A549 (cell line): ENCODE results near the gene TMX4. TPM values are rescaled to one million over a fixed set of nuclear protein-coding genes. Genes with fewer than 3 reads are reported as not detected.

Source experiments
- ATAC-seq, 2 experiments: fragments of 200-7000 bp in 1 of 2; fragments of >200 bp in 1 of 2; cut with Nextera tagmentation in 1 of 2; cut with Tn5 transposase in 1 of 2; 3 replicates each; pipeline versions ENCODE4 v1.8.0 to v1.9.1; 2018 to 2020; ENCODE audit warnings: mild to moderate bottlenecking in 1 of 2, moderate library complexity in 1 of 2
- CTCF ChIA-PET: fragments of 300-600 bp; sonication (Branson Sonifier 250); formaldehyde crosslinking; extraction: SDS; loops from one replicate; lab custom pipeline; 2021; ENCODE audit warnings: antibody characterized with exemption, inconsistent platforms; lab: Yijun Ruan, JAX
- POLR2A ChIA-PET: fragments of 350-600 bp; formaldehyde crosslinking; extraction: SDS; loops from one replicate; lab custom pipeline; 2021; ENCODE audit warnings: antibody characterized with exemption, inconsistent platforms; lab: Yijun Ruan, JAX
- DNase-seq, 2 experiments: peaks; one replicate each; pipeline versions ENCODE4 v3.0.0 to v3.0.0-alpha.2; 2011 to 2016; ENCODE audit warnings: low read depth in 1 of 2, low spot score in 1 of 2
- FAIRE-seq: peaks from 2 replicates; lab custom pipeline; 2011; peaks lifted over from hg19 to GRCh38; lab: Jason Lieb, UNC
- H3K27ac ChIP-seq, 2 experiments: fragments of >200 bp; sonication (Bioruptor Twin); formaldehyde crosslinking; 3 replicates each; pipeline ENCODE4 v1.5.1; 2016 to 2017
- H3K4me1 ChIP-seq: fragments of >200 bp; sonication (Bioruptor Twin); formaldehyde crosslinking; 3 replicates; pipeline ENCODE4 v1.6.1; 2016
- H3K4me2 ChIP-seq: fragments of >200 bp; sonication (Bioruptor Twin); formaldehyde crosslinking; 3 replicates; pipeline ENCODE4 v1.6.1; 2016
- H3K4me3 ChIP-seq: fragments of >200 bp; sonication (Bioruptor Twin); formaldehyde crosslinking; 3 replicates; pipeline ENCODE4 v1.5.1; 2016
- H3K9me3 ChIP-seq: fragments of >200 bp; sonication (Bioruptor Twin); formaldehyde crosslinking; 3 replicates; pipeline ENCODE4 v1.6.1; 2016
- CBX2 ChIP-seq: fragments of 200-600 bp; sonication (generic); IDR thresholded peaks from 2 replicates; pipeline ENCODE4 v1.6.1; 2016; ENCODE audit warnings: low read depth, mild to moderate bottlenecking, borderline replicate concordance
- CHD2 ChIP-seq: fragments of 150-350 bp; IDR thresholded peaks from 2 replicates; pipeline ENCODE4 v1.6.1; 2014; ENCODE audit warnings: low read length; ENCODE audit not compliant: partially characterized antibody
- CHD4 ChIP-seq: fragments of 200-600 bp; sonication (generic); IDR thresholded peaks from 2 replicates; pipeline ENCODE4 v1.6.1; 2016; ENCODE audit warnings: antibody characterized with exemption, mild to moderate bottlenecking, borderline replicate concordance
- EHMT2 ChIP-seq: fragments of 200-600 bp; sonication (generic); IDR thresholded peaks from 2 replicates; pipeline ENCODE4 v1.6.1; 2016; ENCODE audit warnings: antibody characterized with exemption, low read depth, mild to moderate bottlenecking, moderate library complexity
- EP300 ChIP-seq, 2 experiments: fragments of >200 bp; sonication (Bioruptor Twin); formaldehyde crosslinking; IDR thresholded peaks; 2 replicates in 1 of 2; 3 replicates in 1 of 2; pipeline ENCODE4 v1.6.1; 2016 to 2017
- FOSB ChIP-seq: fragments of 250-450 bp; sonication (Bioruptor Pico); IDR thresholded peaks from 2 replicates; pipeline ENCODE4 v1.5.0; 2020; ENCODE audit warnings: mild to moderate bottlenecking, moderate library complexity
- FOSL2 ChIP-seq, 2 experiments: fragments of 450-650 bp in 1 of 2; fragments of >200 bp in 1 of 2; sonication (Bioruptor Twin) in 1 of 2; formaldehyde crosslinking; IDR thresholded peaks; 2 replicates each; pipeline versions ENCODE4 v1.5.0 to v1.6.1; 2016 to 2020; ENCODE audit warnings: mild to moderate bottlenecking in 1 of 2, moderate library complexity in 1 of 2
- HDAC2 ChIP-seq: fragments of 200-600 bp; sonication (generic); IDR thresholded peaks from 2 replicates; pipeline ENCODE4 v1.6.1; 2016
- JUN ChIP-seq, 2 experiments: fragments of >200 bp; sonication (Bioruptor Twin); formaldehyde crosslinking; IDR thresholded peaks; 2 replicates in 1 of 2; 3 replicates in 1 of 2; pipeline ENCODE4 v1.6.1; 2016 to 2017
- JUNB ChIP-seq: fragments of >200 bp; sonication (Bioruptor Twin); formaldehyde crosslinking; IDR thresholded peaks from 2 replicates; pipeline ENCODE4 v1.6.1; 2016
- KDM1A ChIP-seq: fragments of 200-600 bp; sonication (generic); IDR thresholded peaks from 2 replicates; pipeline ENCODE4 v1.6.1; 2016; ENCODE audit warnings: low read depth, mild to moderate bottlenecking
- KDM5A ChIP-seq: fragments of 200-600 bp; sonication (generic); IDR thresholded peaks from 2 replicates; pipeline ENCODE4 v1.6.1; 2016; ENCODE audit warnings: antibody characterized with exemption, mild to moderate bottlenecking
- MAFK ChIP-seq: fragments of 450-650 bp; IDR thresholded peaks from 2 replicates; pipeline ENCODE4 v1.6.1; 2014; ENCODE audit not compliant: partially characterized antibody
- MAX ChIP-seq: IDR thresholded peaks from 2 replicates; pipeline ENCODE4 v1.6.1; 2012
- MAZ ChIP-seq: fragments of 150-350 bp; IDR thresholded peaks from 2 replicates; pipeline ENCODE4 v1.6.1; 2014; ENCODE audit warnings: antibody characterized with exemption, low read depth, low read length, borderline replicate concordance
- NFE2L2 ChIP-seq: fragments of 150-350 bp; conservative IDR thresholded peaks from 2 replicates; pipeline ENCODE4 v1.6.1; 2014; ENCODE audit warnings: low read length
- NPAS2 ChIP-seq: fragments of 250-450 bp; sonication (Bioruptor Pico); IDR thresholded peaks from 2 replicates; pipeline ENCODE4 v1.8.0; 2022; ENCODE audit warnings: mild to moderate bottlenecking, moderate library complexity, borderline replicate concordance
- NR3C1 ChIP-seq: fragments of >200 bp; sonication (Bioruptor Twin); formaldehyde crosslinking; IDR thresholded peaks from 3 replicates; pipeline ENCODE4 v1.6.1; 2017
- RAD21 ChIP-seq, 2 experiments: fragments of >200 bp in 1 of 2; sonication (Bioruptor Twin) in 1 of 2; formaldehyde crosslinking in 1 of 2; IDR thresholded peaks in 1 of 2; conservative IDR thresholded peaks in 1 of 2; 2 replicates in 1 of 2; 3 replicates in 1 of 2; pipeline ENCODE4 v1.6.1; 2012 to 2018; ENCODE audit warnings: inconsistent platforms in 1 of 2
- RCOR1 ChIP-seq: fragments of 150-350 bp; IDR thresholded peaks from 2 replicates; pipeline ENCODE4 v1.6.1; 2014; ENCODE audit warnings: antibody characterized with exemption, low read length, low read depth
- RFX5 ChIP-seq: fragments of 450-650 bp; IDR thresholded peaks from 2 replicates; pipeline ENCODE4 v1.7.1; 2014; ENCODE audit warnings: antibody characterized with exemption, mild to moderate bottlenecking, moderate library complexity
- RNF2 ChIP-seq: fragments of 200-600 bp; sonication (generic); IDR thresholded peaks from 2 replicates; pipeline ENCODE4 v1.6.1; 2016; ENCODE audit warnings: low read depth, mild to moderate bottlenecking, antibody characterized with exemption, moderate library complexity, borderline replicate concordance
- SMC3 ChIP-seq: fragments of >200 bp; sonication (Bioruptor Twin); formaldehyde crosslinking; IDR thresholded peaks from 3 replicates; pipeline ENCODE4 v1.6.1; 2018; ENCODE audit warnings: inconsistent platforms
- TP53 ChIP-seq: fragments of 250-450 bp; sonication (Bioruptor Pico); IDR thresholded peaks from 2 replicates; pipeline ENCODE4 v1.5.0; 2021; ENCODE audit warnings: mild to moderate bottlenecking, moderate library complexity
- ZC3H11A ChIP-seq: fragments of 450-650 bp; IDR thresholded peaks from 2 replicates; pipeline ENCODE4 v1.6.1; 2014; ENCODE audit warnings: antibody characterized with exemption, mild to moderate bottlenecking
- ZFP36 ChIP-seq: fragments of 450-650 bp; IDR thresholded peaks from 2 replicates; pipeline ENCODE4 v1.6.1; 2014; ENCODE audit warnings: borderline replicate concordance; ENCODE audit not compliant: partially characterized antibody
- WGBS: methylation state at CpG from one replicate; pipeline ENCODE4 v1.1.6; 2017; ENCODE audit errors: missing lambda C conversion rate; 5-methylcytosine and 5-hydroxymethylcytosine counted together
- polyA plus RNA-seq, 4 experiments: library from polyadenylated mRNA; depleted of rRNA in 3 of 4; stranded (reverse); fragments of >200 nt; fragmentation: RNase III in 1 of 4; extraction: RNeasy Plus Mini Kit Qiagen cat#74134 plus additional on column Dnase treatment in 1 of 4; gene quantifications; 2 replicates in 3 of 4; 3 replicates in 1 of 4; pipeline ENCODE4 v1.2.3, GENCODE V29; 2011 to 2017
- TF ChIP-seq, protein P1 (sequence below): fragments of 150-350 bp; IDR thresholded peaks from 2 replicates; pipeline ENCODE4 v1.6.1; 2014; ENCODE audit warnings: low read depth, mild to moderate bottlenecking, low read length
- TF ChIP-seq, protein P2 (sequence below): fragments of >200 bp; sonication (Bioruptor Twin); formaldehyde crosslinking; IDR thresholded peaks from 3 replicates; pipeline ENCODE4 v1.6.1; 2016

Gene TMX4
- polyA plus RNA-seq, 2 of the 4 experiments (the other 2 are of a cell fraction) = 12.4 to 21.1 TPM

DNA sequence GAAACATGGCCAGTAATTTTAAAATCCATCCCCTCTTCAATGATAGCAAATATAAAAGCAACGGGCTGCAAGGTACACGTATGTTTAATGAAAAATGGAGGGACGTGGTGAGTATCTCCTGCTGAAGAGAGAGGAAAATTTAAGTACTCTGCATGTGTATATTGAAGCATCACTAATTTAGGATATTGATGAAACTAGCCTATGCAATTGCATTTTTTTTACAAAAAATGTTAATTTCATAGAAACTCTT is 362 bp upstream of the TMX4 start:
- Histone ChIP-seq H3K9me3 (no peaks in the 10 kb centered on the region), H3K4me2 (peak overlapping the region; percentile 77), H3K4me1 (peaks cover 9% of the 10 kb centered on the region), H3K27ac (peak overlapping the region; percentile 91 to 96; a peak in 3 of 6 replicates), H3K4me3 (peak overlapping the region; percentile 67)
- no peak for TF ChIP-seq RAD21 (conservative IDR thresholded peaks at IDR 0.05 in 1 of 2, IDR thresholded peaks at IDR 0.05 in 1 of 2)
- TF ChIP-seq RCOR1 = no peak
- TF ChIP-seq CHD4 = no peak
- no peak for TF ChIP-seq KDM1A
- no peak for TF ChIP-seq FOSB
- TF ChIP-seq NFE2L2 = no peak
- no peak for TF ChIP-seq EP300 (IDR thresholded peaks at IDR 0.05)
- TF ChIP-seq NPAS2 (CRISPR knock-in tag) = no peak
- no peak for TF ChIP-seq CHD2
- FAIRE-seq (no peak), DNase-seq (no peak), ATAC-seq (no peak)
- 0% methylated on average over 3 of the region's 3 CpGs for WGBS
- CTCF ChIA-PET = interaction anchor here (1.1 to 1.6 kb wide), 2 partner anchors 24 to 32 kb away, joined by 3 to 5 read pairs; no protein-coding TSS in a partner anchor
- POLR2A ChIA-PET = interaction anchor here (0.8 to 1.4 kb wide), 4 partner anchors 11 to 39 kb away, joined by 4 to 6 read pairs (median 4); no protein-coding TSS in a partner anchor

GRCh38 chr20:8018958-8019245 is 659 bp downstream of the TMX4 start:
- peak overlapping the region; percentile 67 for H3K4me3 ChIP-seq
- CTCF ChIA-PET = interaction anchor here (1.6 kb wide), 1 partner anchor 33 kb away, joined by 3 read pairs; no protein-coding TSS in a partner anchor
- peaks cover 9% of the 10 kb centered on the region for H3K4me1 ChIP-seq
- H3K27ac ChIP-seq = peak overlapping the region; percentile 91 to 96
- H3K4me2 ChIP-seq = peak overlapping the region; percentile 77
- FAIRE-seq = no peak
- peak; percentile 83 to 90 for ATAC-seq
- POLR2A ChIA-PET = interaction anchor here (1.3 to 1.4 kb wide), 2 partner anchors 12 to 38 kb away, joined by 4 to 6 read pairs; no protein-coding TSS in a partner anchor
- TF ChIP-seq TP53 (CRISPR knock-in tag) = 0 out of 2 replicates have a peak, but pooled peaks have one; percentile 16
- TF ChIP-seq, protein P1, sequence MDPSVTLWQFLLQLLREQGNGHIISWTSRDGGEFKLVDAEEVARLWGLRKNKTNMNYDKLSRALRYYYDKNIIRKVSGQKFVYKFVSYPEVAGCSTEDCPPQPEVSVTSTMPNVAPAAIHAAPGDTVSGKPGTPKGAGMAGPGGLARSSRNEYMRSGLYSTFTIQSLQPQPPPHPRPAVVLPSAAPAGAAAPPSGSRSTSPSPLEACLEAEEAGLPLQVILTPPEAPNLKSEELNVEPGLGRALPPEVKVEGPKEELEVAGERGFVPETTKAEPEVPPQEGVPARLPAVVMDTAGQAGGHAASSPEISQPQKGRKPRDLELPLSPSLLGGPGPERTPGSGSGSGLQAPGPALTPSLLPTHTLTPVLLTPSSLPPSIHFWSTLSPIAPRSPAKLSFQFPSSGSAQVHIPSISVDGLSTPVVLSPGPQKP = no peak
- peak; percentile 63 for TF ChIP-seq MAX
- under 1% methylated on average over 11 of the region's 23 CpGs for WGBS
- no peaks in the 10 kb centered on the region for H3K9me3 ChIP-seq
- DNase-seq = peak; percentile 80 to 85

DNA sequence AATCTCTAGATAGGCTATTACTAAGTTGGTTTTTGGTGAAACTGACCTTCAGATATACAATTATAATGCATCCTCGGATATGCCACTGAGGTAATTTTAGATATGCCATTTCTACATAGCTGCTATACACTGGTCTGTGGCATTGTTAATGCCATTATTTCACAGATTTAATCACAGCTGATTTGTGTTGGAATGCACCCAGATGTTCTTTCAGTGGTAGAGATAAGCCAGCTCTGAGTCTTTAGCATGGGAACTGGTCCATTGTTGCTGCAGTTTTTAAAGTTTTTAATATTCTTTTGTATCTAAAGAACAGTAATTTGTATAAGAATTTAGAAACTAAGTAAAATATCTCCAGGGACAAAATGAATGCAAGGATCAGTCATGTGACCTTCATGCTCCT is 6.8 kb downstream of the TMX4 start:
- ChIA-PET POLR2A (no interaction called here), CTCF (no interaction called here)
- DNase-seq = no peak
- TF ChIP-seq CBX2 = no peak
- no peak for TF ChIP-seq JUNB
- no peak for TF ChIP-seq NR3C1
- TF ChIP-seq FOSB = no peak
- no peak for TF ChIP-seq SMC3
- no peaks in the 10 kb centered on the region for H3K4me1 ChIP-seq
- FAIRE-seq = no peak
- ATAC-seq = no peak
- H3K27ac ChIP-seq = no peak overlapping the region
- H3K4me2 ChIP-seq = no peak overlapping the region
- 84% methylated on average over 1 of the region's 1 CpG for WGBS
- H3K9me3 ChIP-seq = no peaks in the 10 kb centered on the region
- H3K4me3 ChIP-seq = no peak overlapping the region

DNA sequence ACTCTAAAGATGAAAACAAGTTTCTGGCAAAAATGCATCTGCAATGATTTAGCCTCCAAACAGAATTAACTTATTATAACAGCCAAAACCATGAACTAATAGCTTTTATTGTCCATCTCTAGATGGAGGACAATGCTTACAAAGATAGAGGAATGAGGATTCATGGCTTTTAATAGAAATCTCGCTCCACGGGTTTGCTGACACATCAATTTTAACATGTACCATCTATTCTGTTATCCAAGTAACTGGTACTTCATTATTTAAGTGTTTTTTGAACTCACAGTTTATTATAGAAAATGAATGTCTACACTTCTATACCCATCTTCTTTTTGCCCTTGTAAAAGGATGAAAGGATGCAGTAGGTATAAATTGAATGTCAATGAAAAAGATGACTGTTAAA is 10.8 kb downstream of the TMX4 start:
- CTCF ChIA-PET = no interaction called here
- ATAC-seq = no peak
- 88% methylated on average over 2 of the region's 2 CpGs for WGBS
- POLR2A ChIA-PET = no interaction called here
- DNase-seq = no peak
- Histone ChIP-seq H3K4me1 (no peaks in the 10 kb centered on the region), H3K9me3 (no peaks in the 10 kb centered on the region), H3K4me2 (no peak overlapping the region), H3K4me3 (no peak overlapping the region), H3K27ac (no peak overlapping the region)
- no peak for FAIRE-seq
- peak; percentile 97 for TF ChIP-seq MAFK
- TF ChIP-seq NPAS2 (CRISPR knock-in tag) = no peak
- TF ChIP-seq EHMT2 = no peak

DNA sequence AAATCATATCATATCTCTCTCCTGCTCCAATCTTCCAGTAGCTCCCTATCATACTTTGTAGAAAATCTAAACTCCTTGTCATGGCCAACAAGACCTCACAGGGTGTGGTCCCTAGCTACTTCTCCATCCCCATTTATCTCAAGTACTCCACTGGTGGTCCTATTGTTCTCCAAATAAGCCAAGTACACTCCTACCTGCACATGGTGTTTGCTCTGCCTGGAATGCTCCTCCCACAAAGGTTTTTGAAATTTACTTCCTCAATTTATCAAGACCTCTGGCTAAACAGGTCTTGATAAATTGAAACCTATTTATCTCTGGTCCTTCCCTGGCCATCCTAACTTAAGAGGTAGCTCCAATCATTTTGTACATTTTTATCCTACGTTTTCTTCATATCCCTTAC is 12.1 kb downstream of the TMX4 start:
- Histone ChIP-seq H3K4me1 (no peaks in the 10 kb centered on the region), H3K4me3 (no peak overlapping the region), H3K9me3 (no peaks in the 10 kb centered on the region), H3K4me2 (no peak overlapping the region), H3K27ac (no peak overlapping the region)
- no peak for ATAC-seq
- POLR2A ChIA-PET = no interaction called here
- WGBS = 82% methylated on average over 1 of the region's 1 CpG
- no peak for FAIRE-seq
- CTCF ChIA-PET = interaction anchor here (1.0 kb wide), 1 partner anchor 10 kb away, joined by 3 read pairs; no protein-coding TSS in a partner anchor
- DNase-seq = no peak
- TF ChIP-seq FOSL2 (IDR thresholded peaks at IDR 0.05) = no peak
- TF ChIP-seq FOSL2 (CRISPR knock-in tag; IDR thresholded peaks at IDR 0.05) = no peak
- TF ChIP-seq RFX5 = no peak
- no peak for TF ChIP-seq HDAC2
- TF ChIP-seq MAZ = no peak
- TF ChIP-seq, protein P2, sequence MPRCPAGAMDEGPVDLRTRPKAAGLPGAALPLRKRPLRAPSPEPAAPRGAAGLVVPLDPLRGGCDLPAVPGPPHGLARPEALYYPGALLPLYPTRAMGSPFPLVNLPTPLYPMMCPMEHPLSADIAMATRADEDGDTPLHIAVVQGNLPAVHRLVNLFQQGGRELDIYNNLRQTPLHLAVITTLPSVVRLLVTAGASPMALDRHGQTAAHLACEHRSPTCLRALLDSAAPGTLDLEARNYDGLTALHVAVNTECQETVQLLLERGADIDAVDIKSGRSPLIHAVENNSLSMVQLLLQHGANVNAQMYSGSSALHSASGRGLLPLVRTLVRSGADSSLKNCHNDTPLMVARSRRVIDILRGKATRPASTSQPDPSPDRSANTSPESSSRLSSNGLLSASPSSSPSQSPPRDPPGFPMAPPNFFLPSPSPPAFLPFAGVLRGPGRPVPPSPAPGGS = no peak
- TF ChIP-seq JUN (IDR thresholded peaks at IDR 0.05) = no peak
- no peak for TF ChIP-seq RNF2
- no peak for TF ChIP-seq MAX
- no peak for TF ChIP-seq ZFP36
- TF ChIP-seq KDM5A = no peak
- no peak for TF ChIP-seq NFE2L2
- no peak for TF ChIP-seq JUNB
- TF ChIP-seq ZC3H11A = no peak
